Measurements from ENCODE around the gene NKX2-3. TPM values are rescaled to one million over a fixed set of nuclear protein-coding genes. Genes with fewer than 3 reads are reported as not detected.

NKX2-3 gene
- total RNA-seq = not detected in 2 replicates

GRCh38 chr10:99532687-99533495 is at the start of gene NKX2-3:
NKX2-3 (plus strand) TSS chr10:99532942; CDS start chr10:99533132, 190 bp downstream.

Other genes starting within 250 kb of the NKX2-3 start
- gene CNNM1, start 203.6 kb upstream of the NKX2-3 start, total RNA-seq = 0.59 and 0.73 TPM in 2 replicates
- gene GOT1, start 102.3 kb upstream of the NKX2-3 start, total RNA-seq = 19.8 and 27.6 TPM in 2 replicates
- gene SLC25A28, start 87.5 kb downstream of the NKX2-3 start, total RNA-seq = 13.5 and 19.8 TPM in 2 replicates
- 8.5 and 13.9 TPM in 2 replicates for gene ENTPD7, start 126.6 kb downstream of the NKX2-3 start, total RNA-seq
- gene COX15, start 199.2 kb downstream of the NKX2-3 start, total RNA-seq = 34.9 and 47.3 TPM in 2 replicates
- 19.0 and 25.7 TPM in 2 replicates for gene CUTC, start 199.3 kb downstream of the NKX2-3 start, total RNA-seq
- 12.1 and 22.7 TPM in 2 replicates for gene ABCC2, start 249.7 kb downstream of the NKX2-3 start, total RNA-seq

Measured in subcutaneous preadipocyte (primary cell).